NCI-H187 (cell line): ENCODE data around the gene OR1I1.

Source experiments
- DNase-seq, 2 experiments: peaks; one replicate each; lab custom pipeline; 2025; lab: John Stamatoyannopoulos, UW

The OR1I1 gene

DNA sequence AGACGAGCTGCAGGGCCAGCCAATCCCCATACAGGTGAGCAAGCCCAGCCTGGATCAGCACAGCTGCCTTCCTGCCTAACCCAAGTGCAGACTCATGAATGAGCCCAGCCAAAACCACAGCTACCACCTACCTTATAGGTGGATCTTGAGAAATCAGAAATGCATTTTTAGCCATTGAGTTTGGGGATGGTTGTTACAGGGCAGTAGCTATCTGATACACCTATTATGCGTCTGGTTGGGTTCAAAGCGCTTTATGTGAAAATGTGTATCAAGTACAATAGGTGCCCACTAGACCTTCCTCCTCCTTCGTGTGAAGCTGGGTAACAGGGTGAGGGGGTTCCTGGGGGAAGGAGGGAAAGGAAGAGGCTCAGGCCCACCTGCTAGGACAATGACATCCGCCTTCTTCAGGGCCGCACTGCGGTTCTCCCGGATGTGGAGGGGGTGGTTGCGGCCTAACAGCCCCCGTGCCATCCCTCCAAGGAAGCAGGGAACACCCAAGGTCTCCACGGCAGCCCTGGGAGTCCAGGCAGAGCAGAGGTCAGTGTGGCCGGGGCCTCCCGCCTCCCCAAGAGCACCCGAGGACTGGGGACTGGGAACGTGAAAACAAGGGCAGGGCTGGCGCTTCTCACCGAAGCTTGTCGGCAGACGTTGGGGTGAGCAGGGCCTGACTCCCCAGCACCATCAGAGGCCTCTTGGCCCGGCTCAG lies 36.9 kb downstream of the OR1I1 start:
- no peak for DNase-seq

- DNase-seq = no peak
Observed at GRCh38 chr19:15120135-15121026, 38.4 kb downstream of the OR1I1 start.

- no peak for DNase-seq
Observed at GRCh38 chr19:15122331-15123030, 40.5 kb downstream of the OR1I1 start.

- no peak for DNase-seq
Observed at GRCh38 chr19:15123031-15123890, 41.2 kb downstream of the OR1I1 start.

DNA sequence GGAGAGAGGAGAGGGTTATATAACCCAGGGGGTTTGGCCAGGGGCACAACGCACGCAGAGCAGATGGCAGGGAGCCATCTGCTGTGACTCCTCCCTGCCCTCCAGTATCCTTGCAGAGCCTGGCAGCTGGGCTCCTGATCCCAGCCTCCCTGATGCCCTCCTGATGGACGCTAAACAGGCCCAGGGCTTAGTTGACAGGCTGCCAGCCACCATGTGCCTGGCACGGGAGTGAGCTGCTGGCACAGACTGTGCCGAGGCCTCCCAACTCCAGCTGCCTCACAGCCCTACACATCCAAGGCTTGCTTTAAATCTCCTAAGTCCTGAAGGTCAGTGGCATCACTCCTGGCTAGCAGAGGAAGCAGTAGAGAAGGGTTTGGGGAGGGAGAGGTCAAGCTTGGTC lies 41.9 kb downstream of the OR1I1 start:
- no peak for DNase-seq

DNA sequence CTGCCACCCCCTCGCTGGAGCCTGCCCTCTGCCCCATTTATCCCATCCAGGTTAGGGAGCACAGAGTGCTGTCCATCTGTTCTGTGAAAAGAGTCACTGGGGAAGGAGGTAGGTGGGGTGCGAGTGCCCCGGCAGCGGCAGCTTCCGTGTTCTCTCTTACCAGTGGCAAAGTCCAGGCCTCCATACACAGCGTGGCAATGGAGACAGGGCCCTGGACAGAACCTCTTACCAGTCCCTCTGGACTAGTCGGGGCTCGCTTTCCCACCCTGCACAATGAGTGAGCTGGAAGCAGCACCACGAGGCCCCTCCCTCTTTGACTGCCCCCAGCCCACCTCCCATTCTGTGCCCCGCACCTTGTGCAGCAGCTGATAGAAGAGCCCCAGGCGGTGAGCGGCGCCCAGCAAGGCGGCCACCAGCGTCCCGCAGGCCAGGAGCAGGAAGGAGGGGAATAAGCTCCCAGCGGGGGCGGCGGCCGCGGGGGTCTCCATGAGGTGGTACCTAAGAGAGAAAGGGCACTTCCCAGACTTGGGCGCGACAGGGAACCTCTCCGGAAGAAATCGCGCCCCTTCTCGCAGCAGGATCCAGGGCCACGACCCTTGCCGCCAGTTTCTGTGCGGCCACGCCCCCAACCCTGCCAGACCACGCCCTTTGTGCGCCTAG lies 42.7 kb downstream of the OR1I1 start:
- DNase-seq = no peak

DNA sequence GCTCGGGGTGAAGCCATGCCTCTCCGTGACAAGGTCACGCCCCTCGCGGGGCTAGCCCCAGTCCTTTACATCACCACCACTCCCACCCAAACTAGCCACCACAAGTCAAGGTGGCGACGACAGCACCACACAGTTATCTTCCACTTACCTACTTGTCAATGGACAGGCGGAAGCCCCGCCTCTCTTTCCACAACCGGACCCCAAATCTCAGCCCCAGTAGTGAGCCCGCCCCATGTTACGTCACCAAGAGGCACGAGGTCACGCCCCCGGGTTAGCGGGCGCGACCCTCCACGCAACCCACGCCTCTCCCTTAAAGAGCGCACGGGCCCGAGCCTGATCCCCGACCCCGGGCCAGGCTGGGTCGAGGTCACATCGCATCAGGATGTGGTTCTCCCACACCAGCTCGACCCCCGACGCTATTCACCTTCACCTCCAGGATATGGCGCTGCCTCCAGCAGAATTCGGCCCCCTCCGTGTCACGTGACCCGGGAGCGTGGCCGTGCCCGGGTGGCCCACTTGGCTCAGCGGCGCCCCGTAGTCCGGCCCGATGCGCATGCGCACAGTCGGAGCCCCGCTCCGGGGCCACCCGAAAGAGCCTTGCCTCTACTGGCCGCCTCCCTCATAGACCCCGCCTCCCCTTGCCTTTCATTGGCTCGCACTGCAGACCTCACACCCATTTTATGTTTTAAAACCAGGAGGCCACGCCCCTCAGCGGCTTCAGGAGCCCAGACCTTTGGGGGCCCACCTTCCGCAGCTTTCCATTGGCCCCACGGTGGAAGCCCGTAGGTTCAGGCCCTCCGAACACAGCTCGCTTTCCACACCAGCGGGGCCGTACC lies 43.4 kb downstream of the OR1I1 start:
- peak; percentile 75 to 91 for DNase-seq

GRCh38 chr19:15126131-15126910 lies 44.3 kb downstream of the OR1I1 start:
- no peak for DNase-seq

- DNase-seq = no peak
Observed at GRCh38 chr19:15128162-15128770, 46.3 kb downstream of the OR1I1 start.

DNA sequence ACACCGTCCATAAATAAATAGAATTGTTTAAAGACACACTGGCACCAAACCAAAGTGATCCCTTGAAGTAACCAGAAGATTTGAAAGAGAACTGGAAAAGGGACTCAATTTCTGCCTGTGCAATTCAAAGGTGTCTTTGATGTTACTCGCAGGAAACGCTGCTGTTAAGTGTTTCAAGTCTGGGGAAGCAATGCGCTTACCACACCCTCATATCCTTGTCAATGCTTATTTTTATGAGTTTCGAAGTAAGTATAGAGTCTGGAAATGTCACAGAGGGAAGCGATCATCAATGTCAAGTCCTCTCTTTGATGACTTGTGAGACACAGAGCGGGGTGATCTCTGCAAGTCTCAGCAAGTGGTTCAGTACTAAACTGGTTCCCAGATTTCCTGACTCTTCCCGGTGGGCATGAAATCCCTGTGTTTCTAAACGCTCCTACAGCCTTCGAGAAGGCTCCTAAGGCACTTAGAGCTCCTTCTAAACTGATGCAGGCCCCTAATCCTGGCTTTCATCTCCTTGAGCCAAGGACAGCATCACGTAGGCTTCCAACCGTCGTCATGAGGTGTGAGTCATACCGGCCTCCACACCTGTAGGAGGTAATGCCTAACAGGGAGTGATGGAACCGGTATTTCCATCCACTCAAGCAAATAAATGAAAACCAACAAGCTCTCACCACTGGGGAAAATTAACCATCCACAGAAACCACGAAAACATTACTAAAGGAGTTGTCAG lies 48.0 kb downstream of the OR1I1 start:
- DNase-seq = no peak

DNA sequence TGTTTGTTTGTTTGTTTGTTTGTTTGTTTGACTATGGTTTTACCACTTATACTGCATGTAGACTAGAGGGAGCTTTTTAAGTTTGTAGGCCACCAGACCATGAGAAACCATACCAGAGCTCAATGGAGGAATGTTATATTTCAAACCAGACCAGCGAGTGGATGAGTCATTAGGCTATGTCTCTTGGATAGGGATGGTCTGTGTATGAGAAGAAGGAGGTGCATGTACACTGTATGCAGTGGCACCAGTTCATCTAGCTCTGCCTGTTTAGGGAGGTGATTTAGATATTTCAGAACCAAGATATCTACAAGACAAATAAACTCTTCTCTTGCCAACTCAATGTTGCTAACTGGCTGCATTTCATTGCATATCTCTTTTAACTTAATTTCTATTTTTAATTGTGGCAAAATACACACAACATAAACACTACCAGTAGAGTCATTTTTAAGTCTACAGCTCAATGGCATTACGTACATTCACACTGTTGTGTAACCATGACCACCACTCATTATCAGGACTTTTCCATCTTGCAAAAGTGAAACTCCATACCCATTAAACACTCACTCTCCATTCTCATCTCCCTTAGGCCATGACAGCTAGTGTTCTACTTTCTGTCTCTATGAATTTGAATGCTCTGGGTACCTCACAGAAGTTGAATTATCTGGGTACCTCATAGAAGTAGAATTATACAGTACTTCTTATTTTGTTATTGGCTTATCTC lies 54.4 kb downstream of the OR1I1 start:
- no peak for DNase-seq

GRCh38 chr19:15137777-15138176 lies 55.8 kb downstream of the OR1I1 start:
- DNase-seq = no peak

- no peak for DNase-seq
Observed at GRCh38 chr19:15138427-15138826, 56.4 kb downstream of the OR1I1 start.

GRCh38 chr19:15141143-15141542 lies 59.1 kb downstream of the OR1I1 start:
- no peak for DNase-seq

DNA sequence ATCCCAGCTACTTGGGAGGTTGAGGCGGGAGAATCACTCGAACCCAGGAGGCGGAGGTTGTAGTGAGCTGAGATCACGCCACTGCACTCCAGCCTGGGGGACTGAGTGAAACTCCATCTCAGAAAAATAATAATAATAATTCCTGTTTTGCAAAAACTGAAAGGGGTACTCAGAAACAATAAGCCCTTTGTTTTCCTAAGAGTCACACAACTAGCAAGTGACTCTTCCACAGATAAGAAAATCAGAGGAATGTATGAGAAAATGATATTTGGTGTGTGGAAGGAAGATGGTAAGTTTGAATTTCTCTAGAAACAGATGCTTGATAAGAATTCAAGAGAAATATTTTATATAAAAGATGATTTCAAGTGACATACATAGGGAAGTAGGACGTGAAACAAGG lies 60.3 kb downstream of the OR1I1 start:
- DNase-seq = no peak
